ENCODE data around the gene LGALS8.

GRCh38 chr1:236523704-236524141, at the start of gene LGALS8:
- TF ChIP-seq POLR2A (IDR thresholded peaks at IDR 0.05) (peak in 1 of 2 donors; percentile 17), CTCF (IDR thresholded peaks at IDR 0.05) (peak in 1 of 5 experiments; percentile 34), EP300 (IDR thresholded peaks at IDR 0.05) (peak in 1 of 2 donors; percentile 80)
